Stomach smooth muscle (tissue), 2 donors: ENCODE measurements around the gene TBC1D20.
"Not testable (repeated sequence)": the region's sequence is repeated elsewhere in the genome, so short reads cannot be mapped to it uniquely, and the experiment has no call there.

Experiments
- H3K27ac ChIP-seq: one replicate; pipeline ENCODE4 v1.7.0; 2013; ENCODE audit warnings: mild to moderate bottlenecking, low read length, inconsistent platforms
- H3K27me3 ChIP-seq, 2 donors: one replicate each; pipeline ENCODE4 v1.7.0; 2013; ENCODE audit warnings: low read length in 2 of 2; ENCODE audit not compliant: insufficient read depth in 2 of 2, control insufficient read depth in 1 of 2
- H3K36me3 ChIP-seq, 2 donors: one replicate each; pipeline ENCODE4 v1.7.0; 2013; ENCODE audit warnings: low read length in 2 of 2; ENCODE audit not compliant: control insufficient read depth in 2 of 2, insufficient read depth in 2 of 2
- H3K4me1 ChIP-seq: one replicate; pipeline ENCODE4 v1.7.0; 2013; ENCODE audit warnings: low read length; ENCODE audit not compliant: control insufficient read depth, insufficient read depth
- H3K4me3 ChIP-seq, 2 donors: one replicate each; pipeline ENCODE4 v1.7.0; 2013; ENCODE audit warnings: low read length in 2 of 2
- H3K9ac ChIP-seq, 2 donors: one replicate each; pipeline ENCODE4 v1.7.0; 2013; ENCODE audit warnings: low read length in 2 of 2, mild to moderate bottlenecking in 1 of 2
- H3K9me3 ChIP-seq, 2 donors: one replicate each; pipeline ENCODE4 v1.7.0; 2013; ENCODE audit warnings: low read length in 2 of 2; ENCODE audit not compliant: control insufficient read depth in 2 of 2
- donor health status: healthy.
- donor health status: Pancreatic carcinoma.

Gene TBC1D20

DNA sequence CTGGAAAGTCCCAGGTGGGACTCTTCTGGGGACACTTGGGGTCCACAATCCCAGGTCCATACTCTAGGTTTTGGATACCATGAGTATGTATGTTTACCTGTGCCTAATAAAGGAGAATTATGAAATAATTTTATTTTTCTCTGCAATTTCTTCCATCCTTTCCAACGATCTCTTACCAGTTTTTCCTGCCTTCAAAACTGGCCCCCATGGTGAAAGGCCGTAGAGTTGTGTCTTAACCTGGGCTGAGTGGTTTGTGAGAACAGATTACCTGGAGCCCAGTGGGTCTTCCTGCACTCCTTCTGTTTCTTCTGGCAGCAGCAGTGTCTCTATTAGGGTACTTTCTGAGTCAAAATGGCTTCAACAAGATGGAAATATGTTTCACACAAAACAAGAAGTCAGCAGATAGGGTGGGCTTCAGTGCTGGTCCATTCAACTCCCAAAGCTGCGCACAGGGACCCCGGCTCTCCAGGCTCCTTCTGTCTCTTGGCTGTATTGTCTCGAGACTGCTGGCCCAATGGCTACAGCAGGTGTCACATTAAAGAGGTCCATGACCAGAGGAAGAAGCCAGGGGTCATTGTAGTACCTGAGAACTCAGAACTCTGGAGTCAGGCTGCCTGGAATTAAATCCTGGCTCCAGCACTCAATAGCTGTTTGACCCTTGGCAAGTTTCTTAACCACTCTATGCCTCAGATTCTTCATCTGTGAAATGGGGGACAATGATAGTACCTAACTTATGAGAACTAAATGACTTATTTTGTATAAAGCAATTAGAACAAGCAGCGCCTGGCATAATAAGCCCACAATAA, 64.7 kb downstream of the TBC1D20 start:
- no peaks in the 10 kb centered on the region for H3K9me3 ChIP-seq
- no peak overlapping the region for H3K4me3 ChIP-seq
- H3K36me3 ChIP-seq: no peaks in the 10 kb centered on the region
- no peak overlapping the region for H3K9ac ChIP-seq
- H3K27me3 ChIP-seq: peaks cover 0 to 5% of the 10 kb centered on the region in 2 donors
- H3K4me1 ChIP-seq: no peaks in the 10 kb centered on the region
- no peak overlapping the region for H3K27ac ChIP-seq

DNA sequence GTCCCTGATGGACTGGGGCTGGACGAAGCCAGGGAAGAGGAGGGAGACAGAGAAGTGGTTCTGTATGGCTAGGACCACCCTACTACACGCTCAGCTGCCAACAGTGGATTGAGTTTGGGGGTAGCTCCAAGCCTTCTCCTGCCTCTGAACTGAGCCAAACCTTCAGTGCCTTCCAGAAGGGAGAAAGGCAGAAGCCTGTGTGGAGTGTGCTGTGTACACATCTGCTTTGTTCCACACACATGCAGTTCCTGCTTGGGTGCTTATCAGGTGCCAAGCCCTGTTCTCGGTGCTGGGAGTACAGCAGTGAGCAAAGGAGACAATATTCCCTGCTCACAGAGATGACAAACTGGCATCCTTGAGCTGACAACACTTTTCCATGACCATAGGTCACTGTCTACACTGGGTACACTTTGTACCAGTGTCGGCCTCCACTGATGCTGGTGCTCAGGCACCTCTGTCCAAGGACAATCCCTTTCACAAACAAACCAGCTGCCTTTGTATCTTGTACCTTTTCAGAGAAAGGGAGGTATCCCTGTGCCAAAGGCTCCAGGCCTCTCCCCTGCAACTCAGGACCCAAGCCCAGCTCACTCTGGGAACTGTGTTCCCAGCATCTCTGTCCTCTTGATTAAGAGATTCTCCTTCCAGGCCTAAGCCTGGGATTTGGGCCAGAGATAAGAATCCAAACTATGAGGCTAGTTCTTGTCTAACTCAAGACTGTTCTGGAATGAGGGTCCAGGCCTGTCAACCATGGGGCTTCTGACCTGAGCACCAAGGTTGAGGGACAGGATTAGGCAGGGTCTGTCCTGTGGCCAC, 65.5 kb downstream of the TBC1D20 start:
- Histone ChIP-seq H3K9me3 (no peaks in the 10 kb centered on the region), H3K27me3 (peaks cover 0 to 4% of the 10 kb centered on the region in 2 donors), H3K9ac (no peak overlapping the region), H3K27ac (no peak overlapping the region), H3K4me3 (no peak overlapping the region), H3K36me3 (no peaks in the 10 kb centered on the region), H3K4me1 (no peaks in the 10 kb centered on the region)

DNA sequence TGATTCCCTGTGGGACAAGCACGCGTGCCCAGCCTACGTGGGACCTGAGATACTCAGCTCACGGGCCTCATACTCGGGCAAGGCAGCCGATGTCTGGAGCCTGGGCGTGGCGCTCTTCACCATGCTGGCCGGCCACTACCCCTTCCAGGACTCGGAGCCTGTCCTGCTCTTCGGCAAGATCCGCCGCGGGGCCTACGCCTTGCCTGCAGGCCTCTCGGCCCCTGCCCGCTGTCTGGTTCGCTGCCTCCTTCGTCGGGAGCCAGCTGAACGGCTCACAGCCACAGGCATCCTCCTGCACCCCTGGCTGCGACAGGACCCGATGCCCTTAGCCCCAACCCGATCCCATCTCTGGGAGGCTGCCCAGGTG, 66.1 kb downstream of the TBC1D20 start:
- Histone ChIP-seq H3K36me3 (no peaks in the 10 kb centered on the region), H3K27me3 (peaks cover 0 to 3% of the 10 kb centered on the region in 2 donors), H3K9me3 (no peaks in the 10 kb centered on the region), H3K4me1 (no peaks in the 10 kb centered on the region), H3K4me3 (no peak overlapping the region), H3K9ac (no peak overlapping the region), H3K27ac (no peak overlapping the region)

DNA sequence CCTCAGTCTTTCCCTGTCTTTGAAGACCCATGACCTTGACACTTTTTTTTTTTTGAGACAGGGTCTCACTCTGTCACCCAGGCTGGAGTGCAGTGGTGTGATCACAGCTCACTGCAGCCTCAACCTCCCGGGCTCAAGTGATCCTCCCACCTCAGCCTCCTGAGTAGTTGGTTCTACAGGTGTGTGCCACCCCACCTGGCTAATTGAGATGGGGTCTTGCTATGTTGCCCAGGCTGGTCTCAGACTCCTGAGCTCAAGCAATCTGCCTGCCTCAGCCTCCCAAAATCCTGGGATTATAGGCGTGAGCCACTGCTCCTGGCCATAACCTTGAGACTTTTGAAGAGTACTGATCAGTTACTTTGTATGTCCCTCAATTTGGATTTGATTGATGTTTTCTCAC, 69.0 kb downstream of the TBC1D20 start:
- H3K9me3 ChIP-seq, H3K27me3 ChIP-seq, H3K36me3 ChIP-seq, H3K9ac ChIP-seq, H3K27ac ChIP-seq, H3K4me1 ChIP-seq, H3K4me3 ChIP-seq: not testable (repeated sequence)

DNA sequence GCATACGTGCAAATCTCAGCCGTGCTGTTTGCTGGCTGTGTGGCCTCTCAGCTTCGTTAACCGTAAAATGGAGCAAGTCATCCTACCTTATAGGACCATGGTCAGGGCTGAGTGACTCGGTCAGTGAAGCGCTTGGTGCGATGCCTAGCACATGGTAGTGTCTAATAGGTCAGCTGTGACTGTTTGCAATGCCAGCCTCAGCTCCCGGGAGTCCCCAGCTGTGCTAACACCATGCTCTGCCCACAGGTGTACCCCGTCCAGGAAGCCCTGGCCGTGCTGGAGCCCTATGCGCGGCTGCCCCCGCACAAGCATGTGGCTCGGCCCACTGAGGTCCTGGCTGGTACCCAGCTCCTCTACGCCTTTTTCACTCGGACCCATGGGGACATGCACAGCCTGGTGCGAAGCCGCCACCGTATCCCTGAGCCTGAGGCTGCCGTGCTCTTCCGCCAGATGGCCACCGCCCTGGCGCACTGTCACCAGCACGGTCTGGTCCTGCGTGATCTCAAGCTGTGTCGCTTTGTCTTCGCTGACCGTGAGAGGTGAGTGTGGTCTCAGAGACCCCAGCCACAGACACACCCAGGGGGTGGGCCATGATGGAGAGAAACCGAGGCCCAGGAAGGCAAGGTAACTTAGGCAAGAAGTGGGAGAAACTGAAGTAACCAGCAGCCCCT, 71.2 kb downstream of the TBC1D20 start:
- Histone ChIP-seq H3K9me3 (no peaks in the 10 kb centered on the region), H3K4me1 (no peaks in the 10 kb centered on the region), H3K27ac (no peak overlapping the region), H3K4me3 (no peak overlapping the region), H3K27me3 (no peaks in the 10 kb centered on the region), H3K9ac (no peak overlapping the region), H3K36me3 (no peaks in the 10 kb centered on the region)

DNA sequence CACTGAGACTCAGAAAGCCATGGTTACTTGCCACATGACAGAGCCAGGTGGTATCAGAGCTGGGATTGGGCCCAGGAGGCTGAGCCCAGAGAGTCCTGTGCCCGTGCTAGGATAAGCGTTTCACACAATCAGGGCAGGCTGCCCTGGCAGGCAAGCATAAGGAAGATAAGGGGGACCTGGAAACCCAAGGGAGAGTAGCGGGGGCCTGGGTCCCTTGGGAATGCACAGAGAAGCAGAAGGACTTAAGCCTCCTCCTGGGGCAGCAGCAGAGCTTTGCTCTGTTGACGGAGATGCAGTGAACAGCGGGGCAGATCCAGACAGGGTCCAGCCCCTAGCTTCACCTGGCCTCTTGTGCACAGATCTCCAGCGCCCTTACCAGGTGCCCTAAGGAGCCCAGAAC, 73.1 kb downstream of the TBC1D20 start:
- Histone ChIP-seq H3K9me3 (no peaks in the 10 kb centered on the region), H3K4me3 (no peak overlapping the region), H3K9ac (no peak overlapping the region), H3K36me3 (no peaks in the 10 kb centered on the region), H3K27ac (no peak overlapping the region), H3K4me1 (no peaks in the 10 kb centered on the region), H3K27me3 (no peaks in the 10 kb centered on the region)

DNA sequence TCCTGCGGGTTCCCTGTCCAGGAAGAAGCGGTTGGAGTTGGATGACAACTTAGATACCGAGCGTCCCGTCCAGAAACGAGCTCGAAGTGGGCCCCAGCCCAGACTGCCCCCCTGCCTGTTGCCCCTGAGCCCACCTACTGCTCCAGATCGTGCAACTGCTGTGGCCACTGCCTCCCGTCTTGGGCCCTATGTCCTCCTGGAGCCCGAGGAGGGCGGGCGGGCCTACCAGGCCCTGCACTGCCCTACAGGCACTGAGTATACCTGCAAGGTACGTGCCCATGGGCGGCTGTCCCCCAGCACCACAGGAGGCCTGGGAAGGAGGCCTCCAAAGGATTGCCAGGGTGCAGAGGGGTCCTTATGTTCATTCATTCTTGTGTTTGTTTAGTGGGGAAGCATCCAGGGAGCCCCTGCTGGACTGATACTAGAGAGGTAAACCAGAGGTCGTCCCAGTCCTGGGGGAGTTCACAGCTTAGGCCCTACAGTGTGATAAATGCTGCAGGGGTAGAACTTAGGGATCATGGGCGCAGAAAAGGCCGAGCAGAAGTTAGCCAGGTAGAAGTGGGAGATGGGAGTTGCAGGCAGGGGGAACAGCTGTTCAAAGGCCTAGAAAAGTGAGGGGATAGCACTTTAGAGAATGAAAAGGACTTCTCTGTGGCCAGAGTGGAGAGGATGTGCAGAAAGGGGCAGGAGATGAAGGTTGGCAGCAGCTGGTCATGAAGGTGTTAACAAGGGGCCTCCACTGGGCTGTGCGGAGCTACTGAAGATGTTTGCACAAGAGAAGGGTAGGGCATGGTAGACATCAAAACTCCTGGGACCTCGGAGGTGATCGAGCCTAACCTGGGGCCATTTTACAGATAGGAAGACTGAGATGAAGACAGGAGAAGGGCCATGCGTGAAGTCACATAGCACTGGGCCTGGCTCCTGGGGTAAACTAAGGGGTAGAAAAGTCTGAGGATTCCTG, 74.0 kb downstream of the TBC1D20 start:
- Histone ChIP-seq H3K4me1 (no peaks in the 10 kb centered on the region), H3K27me3 (peaks cover 0 to 4% of the 10 kb centered on the region in 2 donors), H3K9me3 (no peaks in the 10 kb centered on the region), H3K36me3 (no peaks in the 10 kb centered on the region), H3K27ac (no peak overlapping the region), H3K9ac (no peak overlapping the region), H3K4me3 (no peak overlapping the region)

DNA sequence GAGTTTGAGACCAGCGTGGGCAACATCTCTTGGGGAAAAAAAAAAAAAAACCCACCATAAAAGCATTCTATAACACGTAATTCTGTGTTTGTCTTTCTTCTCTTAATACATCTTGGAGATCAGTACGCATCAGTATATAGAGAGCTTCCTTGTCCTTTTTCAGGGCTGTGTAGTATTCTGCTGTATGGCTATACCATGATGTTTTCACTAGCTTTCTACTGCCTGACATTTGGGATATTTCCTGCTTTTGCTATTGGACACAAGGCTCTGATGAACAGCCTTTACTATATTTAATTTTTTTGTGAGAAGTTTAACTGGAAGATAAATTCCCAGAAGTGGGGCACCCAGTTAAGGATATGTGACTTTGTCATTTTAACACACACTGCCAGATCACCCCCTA, 74.8 kb downstream of the TBC1D20 start:
- no peak overlapping the region for H3K9ac ChIP-seq
- no peaks in the 10 kb centered on the region for H3K9me3 ChIP-seq
- H3K27me3 ChIP-seq: peaks cover 0 to 6% of the 10 kb centered on the region in 2 donors
- no peaks in the 10 kb centered on the region for H3K4me1 ChIP-seq
- H3K4me3 ChIP-seq: no peak overlapping the region
- H3K36me3 ChIP-seq: no peaks in the 10 kb centered on the region
- no peak overlapping the region for H3K27ac ChIP-seq

DNA sequence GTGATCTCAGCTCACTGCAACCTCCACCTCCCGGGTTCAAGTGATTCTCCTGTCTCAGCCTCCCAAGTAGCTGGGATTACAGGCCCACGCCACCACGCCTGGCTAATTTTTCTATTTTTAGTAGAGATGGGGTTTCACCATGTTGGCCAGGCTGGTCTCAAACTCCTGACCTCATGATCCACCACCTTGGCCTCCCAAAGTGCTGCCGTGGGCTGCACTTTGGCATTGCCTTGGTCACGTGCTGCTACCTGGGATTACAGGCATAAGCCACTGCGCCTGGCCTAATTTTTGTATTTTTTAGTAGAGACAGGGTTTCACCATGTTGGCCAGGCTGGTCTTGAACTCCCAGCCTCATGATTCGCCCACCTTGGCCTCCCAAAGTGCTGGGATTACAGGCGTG, 75.7 kb downstream of the TBC1D20 start:
- not testable (repeated sequence) for H3K36me3 ChIP-seq, H3K27ac ChIP-seq, H3K4me3 ChIP-seq, H3K9me3 ChIP-seq, H3K4me1 ChIP-seq, H3K9ac ChIP-seq
- peaks cover 0 to 10% of the 10 kb centered on the region in 2 donors for H3K27me3 ChIP-seq
